Endodermal cell (in vitro differentiated cells): ENCODE data around the gene ACAT2. TPM values are rescaled to one million over a fixed set of nuclear protein-coding genes. Genes with fewer than 3 reads are reported as not detected.

Experiments used
- DNase-seq: peaks from one replicate; pipeline ENCODE4 v3.0.0-alpha.2; 2017
- H3K27ac ChIP-seq: 2 replicates; pipeline ENCODE4 v1.5.1; 2013; ENCODE audit warnings: mild to moderate bottlenecking, low read depth, low read length, moderate library complexity
- H3K27me3 ChIP-seq: 2 replicates; pipeline ENCODE4 v1.6.1; 2013; ENCODE audit warnings: mild to moderate bottlenecking, low read length, moderate library complexity; ENCODE audit not compliant: insufficient read depth, control insufficient read depth, poor library complexity, severe bottlenecking
- H3K36me3 ChIP-seq: 2 replicates; pipeline ENCODE4 v1.7.0; 2013; ENCODE audit warnings: mild to moderate bottlenecking, low read length, moderate library complexity; ENCODE audit not compliant: control insufficient read depth, insufficient read depth
- H3K4me1 ChIP-seq: one replicate; pipeline ENCODE4 v1.7.0; 2013; ENCODE audit warnings: low read length; ENCODE audit not compliant: control insufficient read depth, insufficient read depth
- H3K4me3 ChIP-seq: 2 replicates; pipeline ENCODE4 v1.5.1; 2013; ENCODE audit warnings: mild to moderate bottlenecking, low read length, moderate library complexity
- H3K9ac ChIP-seq: 2 replicates; pipeline ENCODE4 v1.6.1; 2013; ENCODE audit warnings: mild to moderate bottlenecking, low read length, moderate library complexity; ENCODE audit not compliant: poor library complexity, severe bottlenecking; ENCODE audit errors: extremely low read depth
- H3K9me3 ChIP-seq: 2 replicates; pipeline ENCODE4 v1.6.1; 2013; ENCODE audit warnings: mild to moderate bottlenecking, low read length, moderate library complexity; ENCODE audit not compliant: control insufficient read depth
- H3K27ac Mint-ChIP-seq: 2 replicates; pipeline ENCODE4 v1.8.0; 2020; ENCODE audit warnings: mixed read lengths
- H3K27me3 Mint-ChIP-seq: 2 replicates; pipeline ENCODE4 v1.8.0; 2021; ENCODE audit warnings: mild to moderate bottlenecking, mixed read lengths; ENCODE audit not compliant: insufficient read depth
- H3K36me3 Mint-ChIP-seq: 2 replicates; pipeline ENCODE4 v1.8.0; 2020; ENCODE audit warnings: low read depth, mixed read lengths
- H3K4me1 Mint-ChIP-seq: 2 replicates; pipeline ENCODE4 v1.8.0; 2020; ENCODE audit warnings: mixed read lengths
- H3K4me3 Mint-ChIP-seq: 2 replicates; pipeline ENCODE4 v1.8.0; 2020; ENCODE audit warnings: mild to moderate bottlenecking, moderate library complexity, mixed read lengths
- H3K9me3 Mint-ChIP-seq: 2 replicates; pipeline ENCODE4 v1.8.0; 2020; ENCODE audit warnings: mild to moderate bottlenecking, mixed read lengths
- WGBS, 2 experiments: methylation state at CpG; one replicate each; pipeline versions ENCODE4 v1.1.5 to v1.1.7; 2013; ENCODE audit warnings: missing lambda C conversion rate in 2 of 2, mixed read lengths in 1 of 2; ENCODE audit not compliant: insufficient coverage in 1 of 2, insufficient read length in 1 of 2; 5-methylcytosine and 5-hydroxymethylcytosine counted together
- total RNA-seq, 2 donors: library from RNA; stranded (reverse); fragmentation: NEBNext Ultra II Directional in 1 of 2; extraction: Animal tissue kit (Norgen Biotek cat#: 25700) in 1 of 2; gene quantifications; 2 replicates in 1 of 2; 3 replicates in 1 of 2; pipeline ENCODE4 v1.2.1, GENCODE V29; 2021
- TF ChIP-seq, protein P1 (sequence below): fragments of 200-600 bp; sonication (generic); conservative IDR thresholded peaks from 2 replicates; pipeline ENCODE4 v1.5.0; 2021; ENCODE audit warnings: antibody characterized with exemption, mild to moderate bottlenecking

The ACAT2 gene
- total RNA-seq, 2 donors from 2014 or later: 108 to 147 TPM

DNA sequence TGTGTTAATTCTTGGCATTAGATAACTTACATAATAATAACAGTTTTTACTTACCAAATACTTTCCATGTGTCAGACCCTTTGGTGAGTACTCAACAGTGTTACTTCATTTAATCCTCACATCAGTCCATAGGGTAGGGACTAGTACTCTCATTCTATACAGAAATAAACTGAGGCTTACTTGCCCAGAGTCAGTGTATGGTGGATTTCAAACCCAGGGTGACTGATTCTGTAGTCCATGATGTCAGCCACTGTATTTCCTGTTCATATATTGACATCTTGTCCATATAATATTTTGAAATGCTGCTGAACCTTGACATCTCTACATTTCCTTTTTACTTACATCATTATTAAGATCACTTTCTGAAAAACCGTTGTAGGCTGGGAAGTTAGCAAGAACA lies 35.7 kb downstream of the ACAT2 start:
- Mint-ChIP-seq H3K4me3 (no peak overlapping the region), H3K27ac (no peak overlapping the region), H3K27me3 (no peaks in the 10 kb centered on the region), H3K4me1 (peaks cover 11% of the 10 kb centered on the region), H3K36me3 (peaks cover 50% of the 10 kb centered on the region), H3K9me3 (no peaks in the 10 kb centered on the region)
- TF ChIP-seq, protein P1, sequence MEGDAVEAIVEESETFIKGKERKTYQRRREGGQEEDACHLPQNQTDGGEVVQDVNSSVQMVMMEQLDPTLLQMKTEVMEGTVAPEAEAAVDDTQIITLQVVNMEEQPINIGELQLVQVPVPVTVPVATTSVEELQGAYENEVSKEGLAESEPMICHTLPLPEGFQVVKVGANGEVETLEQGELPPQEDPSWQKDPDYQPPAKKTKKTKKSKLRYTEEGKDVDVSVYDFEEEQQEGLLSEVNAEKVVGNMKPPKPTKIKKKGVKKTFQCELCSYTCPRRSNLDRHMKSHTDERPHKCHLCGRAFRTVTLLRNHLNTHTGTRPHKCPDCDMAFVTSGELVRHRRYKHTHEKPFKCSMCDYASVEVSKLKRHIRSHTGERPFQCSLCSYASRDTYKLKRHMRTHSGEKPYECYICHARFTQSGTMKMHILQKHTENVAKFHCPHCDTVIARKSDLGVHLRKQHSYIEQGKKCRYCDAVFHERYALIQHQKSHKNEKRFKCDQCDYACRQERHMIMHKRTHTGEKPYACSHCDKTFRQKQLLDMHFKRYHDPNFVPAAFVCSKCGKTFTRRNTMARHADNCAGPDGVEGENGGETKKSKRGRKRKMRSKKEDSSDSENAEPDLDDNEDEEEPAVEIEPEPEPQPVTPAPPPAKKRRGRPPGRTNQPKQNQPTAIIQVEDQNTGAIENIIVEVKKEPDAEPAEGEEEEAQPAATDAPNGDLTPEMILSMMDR: no peak
- no peaks in the 10 kb centered on the region for H3K9me3 ChIP-seq
- H3K4me3 ChIP-seq: no peak overlapping the region
- H3K27me3 ChIP-seq: no peaks in the 10 kb centered on the region
- no peaks in the 10 kb centered on the region for H3K4me1 ChIP-seq
- DNase-seq: no peak
- peaks cover 51% of the 10 kb centered on the region for H3K36me3 ChIP-seq
- H3K27ac ChIP-seq: no peak overlapping the region
- H3K9ac ChIP-seq: no peak overlapping the region
- WGBS, 2 experiments: 0% methylated on average over 1 of the region's 1 CpG; no CpG with 5 or more reads in 1 of the 2 experiments

DNA sequence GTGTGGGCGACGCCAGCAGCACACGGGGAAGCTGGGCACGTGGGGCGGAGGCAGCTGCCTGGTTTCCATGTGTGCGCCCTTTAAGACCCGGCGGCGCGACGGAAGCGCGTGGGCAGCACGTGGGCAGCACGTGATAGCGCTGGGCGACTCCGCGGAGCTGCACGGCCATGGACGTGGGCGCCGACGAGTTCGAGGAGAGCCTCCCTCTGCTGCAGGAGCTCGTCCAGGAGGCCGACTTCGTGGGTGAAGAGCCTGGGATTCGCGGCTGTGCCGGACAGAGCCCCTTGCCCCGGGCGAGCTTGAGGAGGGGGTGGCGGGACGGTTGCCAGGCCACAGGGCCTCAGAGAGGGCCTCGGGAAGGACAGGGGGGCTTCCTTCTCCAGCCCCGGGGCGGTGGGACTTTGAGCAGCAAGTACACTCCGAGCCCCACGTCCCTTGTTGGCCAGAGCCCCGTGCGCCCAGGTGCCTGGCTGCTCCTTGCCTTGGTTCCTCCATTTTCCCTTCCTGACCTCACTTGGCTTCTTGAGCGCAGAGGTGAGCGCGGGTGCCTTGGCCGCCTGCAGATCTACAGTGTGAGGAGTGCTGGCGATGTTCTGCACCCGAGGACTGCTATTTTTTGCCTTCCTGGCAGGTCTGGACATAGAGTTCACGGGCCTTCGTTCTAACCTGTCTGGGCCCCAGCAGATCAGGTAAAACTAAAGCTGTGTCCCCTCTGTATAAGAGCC lies 38.5 kb downstream of the ACAT2 start, which contains the start of gene PNLDC1:
TSS of gene PNLDC1 (plus strand) at position 136 of the 725 bp plus-strand sequence. CDS start at position 168, 32 bp downstream.
- H3K9me3 Mint-ChIP-seq: no peaks in the 10 kb centered on the region
- no peak within 1 kb of the TSS for H3K4me3 Mint-ChIP-seq
- TF ChIP-seq, protein P1: no peak
- peaks cover 4% of the 10 kb centered on the region for H3K27me3 Mint-ChIP-seq
- WGBS, 2 experiments: 93 to 94% methylated on average over 37 to 50 of the region's 50 CpGs
- no peak within 1 kb of the TSS for H3K27ac Mint-ChIP-seq
- Histone ChIP-seq H3K4me1 (no peaks in the 10 kb centered on the region), H3K27ac (no peak within 1 kb of the TSS), H3K36me3 (peaks cover 33% of the 10 kb centered on the region), H3K27me3 (peaks cover 6% of the 10 kb centered on the region), H3K9ac (no peak within 1 kb of the TSS), H3K4me3 (no peak within 1 kb of the TSS), H3K9me3 (no peaks in the 10 kb centered on the region)
- DNase-seq: no peak
- H3K4me1 Mint-ChIP-seq: peaks cover 8% of the 10 kb centered on the region
- H3K36me3 Mint-ChIP-seq: peaks cover 29% of the 10 kb centered on the region

DNA sequence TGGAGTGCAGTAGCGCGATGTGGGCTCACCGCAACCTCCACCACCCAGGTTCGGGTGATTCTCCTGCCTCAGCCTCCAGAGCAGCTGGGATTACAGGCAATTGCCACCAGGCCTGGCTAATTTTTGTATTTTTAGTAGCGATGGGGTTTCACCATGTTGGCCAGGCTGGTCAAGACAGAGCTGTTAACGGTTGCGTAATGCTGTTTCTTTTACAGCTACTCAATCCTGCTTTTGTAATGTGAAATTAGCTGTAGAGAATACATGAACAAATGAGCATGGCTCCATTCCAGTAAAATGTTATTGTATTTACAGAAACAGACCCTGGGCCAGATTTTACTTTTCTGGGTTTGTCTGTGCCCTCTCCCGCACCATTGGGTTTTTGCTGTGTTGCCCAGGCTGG lies 40.1 kb downstream of the ACAT2 start:
- Mint-ChIP-seq H3K4me1 (peaks cover 20% of the 10 kb centered on the region), H3K9me3 (no peaks in the 10 kb centered on the region), H3K27ac (no peak overlapping the region), H3K4me3 (no peak overlapping the region), H3K27me3 (peaks cover 4% of the 10 kb centered on the region), H3K36me3 (peaks cover 21% of the 10 kb centered on the region)
- 90 to 91% methylated on average over 2 to 8 of the region's 8 CpGs for WGBS, 2 experiments
- TF ChIP-seq, protein P1: no peak
- Histone ChIP-seq H3K9me3 (no peaks in the 10 kb centered on the region), H3K9ac (no peak overlapping the region), H3K4me3 (no peak overlapping the region), H3K27ac (no peak overlapping the region), H3K27me3 (peaks cover 6% of the 10 kb centered on the region), H3K36me3 (peaks cover 21% of the 10 kb centered on the region), H3K4me1 (peaks cover 10% of the 10 kb centered on the region)
- no peak for DNase-seq
